Lower lobe of right lung (tissue), 2 donors: Measurements from ENCODE around the gene NADK2. TPM values are rescaled to one million over a fixed set of nuclear protein-coding genes. Genes with fewer than 3 reads are reported as not detected.

Source experiments
- ATAC-seq, 2 donors: fragments of 200-7000 bp; cut with Tn5 transposase; one replicate each; pipeline ENCODE4 v1.9.1; 2020 to 2022; ENCODE audit warnings: mild to moderate bottlenecking in 2 of 2, moderate library complexity in 2 of 2
- DNase-seq: peaks from one replicate; pipeline ENCODE4 v3.0.0-alpha.2; 2020
- H3K27ac ChIP-seq: fragments of 200-600 bp; one replicate; pipeline ENCODE4 v1.8.0; 2022
- H3K27me3 ChIP-seq: fragments of 200-600 bp; one replicate; pipeline ENCODE4 v1.8.0; 2022; ENCODE audit warnings: low read depth
- H3K36me3 ChIP-seq: fragments of 200-600 bp; one replicate; pipeline ENCODE4 v1.8.0; 2022; ENCODE audit warnings: mild to moderate bottlenecking
- H3K4me1 ChIP-seq: fragments of 200-600 bp; one replicate; pipeline ENCODE4 v1.8.0; 2022
- H3K4me3 ChIP-seq: fragments of 200-600 bp; one replicate; pipeline ENCODE4 v1.8.0; 2022; ENCODE audit warnings: mild to moderate bottlenecking
- H3K9me3 ChIP-seq: fragments of 200-600 bp; one replicate; pipeline ENCODE4 v1.8.0; 2022
- CTCF ChIP-seq: fragments of 200-600 bp; IDR thresholded peaks from one replicate; pipeline ENCODE4 v1.8.0; 2022; ENCODE audit warnings: antibody characterized with exemption, mild to moderate bottlenecking
- intact Hi-C: fragments of 100-400 bp; cut with DNase I; formaldehyde crosslinking; loops from one replicate; pipeline ENCODE4 v1.11.0; 2022
- total RNA-seq: library from RNA; stranded (reverse); fragmentation: NEBNext Ultra II Directional; extraction: Animal tissue kit (Norgen Biotek cat#: 25700); gene quantifications from one replicate; pipeline ENCODE4 v1.2.1, GENCODE V29; 2021
- donor health status: DM: no; HTN: yes; CAD: no; lungs with severe emphysema.

NADK2 gene
- total RNA-seq, 1 donor from 2014 or later = 19.1 TPM

- Histone ChIP-seq H3K27me3 (no peaks in the 10 kb centered on the region), H3K4me3 (no peak overlapping the region), H3K9me3 (no peaks in the 10 kb centered on the region), H3K27ac (no peak overlapping the region), H3K36me3 (peaks cover 26% of the 10 kb centered on the region), H3K4me1 (peaks cover 6% of the 10 kb centered on the region)
- intact Hi-C loops = no loop called here
- TF ChIP-seq CTCF = no peak
- ATAC-seq (no peak), DNase-seq (no peak)
Measured at GRCh38 chr5:36228505-36228904, 13.2 kb downstream of the NADK2 start.

DNA sequence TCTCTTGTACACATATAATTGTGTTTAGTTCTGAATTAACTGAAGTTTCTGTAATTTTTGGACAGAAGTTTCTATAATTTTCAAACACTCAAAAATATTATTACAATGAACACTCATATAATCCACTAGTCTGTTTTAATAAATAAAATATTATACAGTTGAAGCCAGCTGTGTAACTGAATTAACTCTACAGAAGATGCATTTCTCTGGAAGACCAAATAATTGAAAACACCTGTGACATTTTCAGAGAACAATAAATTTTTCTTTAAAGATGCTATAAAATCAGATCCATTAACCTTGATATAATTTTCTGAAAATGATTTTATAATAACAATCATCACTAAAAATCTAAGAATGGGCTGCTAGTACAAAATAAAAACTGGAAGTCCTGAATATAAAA, 14.7 kb downstream of the NADK2 start:
- no peak overlapping the region for H3K4me3 ChIP-seq
- no peak overlapping the region for H3K27ac ChIP-seq
- H3K4me1 ChIP-seq = peaks cover 6% of the 10 kb centered on the region
- H3K9me3 ChIP-seq = no peaks in the 10 kb centered on the region
- no peaks in the 10 kb centered on the region for H3K27me3 ChIP-seq
- intact Hi-C loops = no loop called here
- TF ChIP-seq CTCF = no peak
- ATAC-seq (no peak), DNase-seq (no peak)
- peaks cover 37% of the 10 kb centered on the region for H3K36me3 ChIP-seq

GRCh38 chr5:36222620-36223019, 19.1 kb downstream of the NADK2 start:
- Histone ChIP-seq H3K27ac (no peak overlapping the region), H3K4me3 (no peak overlapping the region), H3K4me1 (no peaks in the 10 kb centered on the region), H3K27me3 (no peaks in the 10 kb centered on the region), H3K36me3 (peaks cover 62% of the 10 kb centered on the region), H3K9me3 (no peaks in the 10 kb centered on the region)
- no peak for TF ChIP-seq CTCF
- no peak for DNase-seq
- ATAC-seq = no peak
- intact Hi-C loops = no loop called here

- intact Hi-C loops = no loop called here
- no peak overlapping the region for H3K4me3 ChIP-seq
- H3K36me3 ChIP-seq = peaks cover 62% of the 10 kb centered on the region
- no peak overlapping the region for H3K27ac ChIP-seq
- no peaks in the 10 kb centered on the region for H3K9me3 ChIP-seq
- ATAC-seq (no peak), DNase-seq (no peak)
- TF ChIP-seq CTCF = no peak
- H3K4me1 ChIP-seq = no peaks in the 10 kb centered on the region
- no peaks in the 10 kb centered on the region for H3K27me3 ChIP-seq
Measured at GRCh38 chr5:36217988-36218387, 23.7 kb downstream of the NADK2 start.

DNA sequence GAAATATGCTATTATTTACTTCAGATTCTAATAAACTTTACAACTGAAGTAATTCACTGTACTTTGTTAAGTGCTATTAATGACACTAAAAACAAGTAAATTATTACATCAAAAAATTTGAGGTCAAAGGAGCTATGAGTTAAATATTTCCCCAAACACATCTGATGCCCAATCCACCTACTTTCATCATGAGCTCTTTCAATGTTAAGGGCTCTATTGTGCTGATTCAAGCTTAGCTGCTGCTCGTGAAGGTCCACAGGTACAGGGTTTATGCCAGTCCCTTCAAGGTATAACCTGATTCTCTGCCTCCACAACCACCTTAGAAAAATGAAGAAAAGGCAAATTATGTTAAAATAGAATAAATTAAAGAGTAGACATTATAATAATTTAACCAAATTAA, 24.2 kb downstream of the NADK2 start:
- ATAC-seq (no peak), DNase-seq (no peak)
- no peaks in the 10 kb centered on the region for H3K4me1 ChIP-seq
- H3K27me3 ChIP-seq = no peaks in the 10 kb centered on the region
- H3K27ac ChIP-seq = no peak overlapping the region
- TF ChIP-seq CTCF = no peak
- no peak overlapping the region for H3K4me3 ChIP-seq
- peaks cover 62% of the 10 kb centered on the region for H3K36me3 ChIP-seq
- H3K9me3 ChIP-seq = no peaks in the 10 kb centered on the region
- intact Hi-C loops = no loop called here

GRCh38 chr5:36215910-36216309, 25.8 kb downstream of the NADK2 start:
- intact Hi-C loops = no loop called here
- H3K36me3 ChIP-seq = peaks cover 68% of the 10 kb centered on the region
- no peak overlapping the region for H3K27ac ChIP-seq
- H3K9me3 ChIP-seq = no peaks in the 10 kb centered on the region
- ATAC-seq (no peak), DNase-seq (no peak)
- no peak overlapping the region for H3K4me3 ChIP-seq
- no peak for TF ChIP-seq CTCF
- H3K4me1 ChIP-seq = no peaks in the 10 kb centered on the region
- no peaks in the 10 kb centered on the region for H3K27me3 ChIP-seq
